ENCODE results near the gene APC.

DNA sequence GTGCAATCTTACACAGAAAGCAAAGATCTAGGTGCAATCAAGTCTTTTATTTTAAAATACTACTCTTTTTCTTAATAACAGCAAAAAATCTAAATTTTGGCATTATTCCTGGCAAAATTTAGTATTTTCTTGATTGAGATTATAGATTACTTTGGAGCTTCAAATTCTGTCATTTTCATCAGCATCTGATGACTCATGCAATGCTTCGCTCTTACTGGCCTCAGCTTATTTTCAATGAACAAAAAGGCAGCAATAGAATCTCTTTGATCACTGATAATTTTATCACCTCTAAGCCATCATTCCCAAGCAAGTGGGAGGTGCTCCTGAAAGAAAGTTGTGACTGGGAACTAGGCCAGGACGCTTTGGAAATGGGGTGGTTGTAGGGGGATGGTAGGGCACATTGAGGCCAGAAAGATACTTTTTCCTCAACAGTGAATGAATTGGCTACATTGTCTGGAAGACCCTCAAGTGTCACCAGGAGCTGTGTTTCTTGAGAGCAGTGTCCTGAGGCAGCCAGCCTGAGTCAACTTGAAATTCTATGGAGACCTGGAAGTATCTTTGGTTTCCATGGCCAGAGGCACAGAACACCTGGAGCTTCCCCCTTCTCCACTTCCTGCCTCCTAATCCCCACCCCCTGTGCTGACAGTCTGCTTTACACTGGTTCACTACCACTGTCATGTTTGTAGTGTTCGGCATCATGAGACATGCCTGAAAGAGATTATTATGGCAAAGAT, 46.9 kb upstream of the APC start:
- TF ChIP-seq, protein P1, sequence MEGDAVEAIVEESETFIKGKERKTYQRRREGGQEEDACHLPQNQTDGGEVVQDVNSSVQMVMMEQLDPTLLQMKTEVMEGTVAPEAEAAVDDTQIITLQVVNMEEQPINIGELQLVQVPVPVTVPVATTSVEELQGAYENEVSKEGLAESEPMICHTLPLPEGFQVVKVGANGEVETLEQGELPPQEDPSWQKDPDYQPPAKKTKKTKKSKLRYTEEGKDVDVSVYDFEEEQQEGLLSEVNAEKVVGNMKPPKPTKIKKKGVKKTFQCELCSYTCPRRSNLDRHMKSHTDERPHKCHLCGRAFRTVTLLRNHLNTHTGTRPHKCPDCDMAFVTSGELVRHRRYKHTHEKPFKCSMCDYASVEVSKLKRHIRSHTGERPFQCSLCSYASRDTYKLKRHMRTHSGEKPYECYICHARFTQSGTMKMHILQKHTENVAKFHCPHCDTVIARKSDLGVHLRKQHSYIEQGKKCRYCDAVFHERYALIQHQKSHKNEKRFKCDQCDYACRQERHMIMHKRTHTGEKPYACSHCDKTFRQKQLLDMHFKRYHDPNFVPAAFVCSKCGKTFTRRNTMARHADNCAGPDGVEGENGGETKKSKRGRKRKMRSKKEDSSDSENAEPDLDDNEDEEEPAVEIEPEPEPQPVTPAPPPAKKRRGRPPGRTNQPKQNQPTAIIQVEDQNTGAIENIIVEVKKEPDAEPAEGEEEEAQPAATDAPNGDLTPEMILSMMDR (IDR thresholded peaks at IDR 0.05; ENCODE audit: low read length): no peak
- TF ChIP-seq EZH2phosphoT487 (IDR thresholded peaks at IDR 0.05; ENCODE audit: low read length) (no peak), EZH2 (optimal IDR thresholded peaks at IDR 0.05; ENCODE audit: low read depth, low read length) (no peak)
